ENCODE data around the gene PARD3B. TPM values are rescaled to one million over a fixed set of nuclear protein-coding genes. Genes with fewer than 3 reads are reported as not detected.

PARD3B gene
- total and polyA plus RNA-seq, 2 donors (not counting 1 experiment from before 2014, with no cell fraction given): 7.4 to 20.6 TPM

GRCh38 chr2:204849892-204850291 lies 304.6 kb downstream of the PARD3B start:
- no peaks in the 10 kb centered on the region for H3K36me3 ChIP-seq (ENCODE audit: control insufficient read depth, insufficient read depth, low read length)
- H3K4me1 ChIP-seq (ENCODE audit: control insufficient read depth, extremely low read depth, insufficient read depth, low read length): no peaks in the 10 kb centered on the region
- no peak overlapping the region for H2AFZ ChIP-seq (ENCODE audit: low read length)
- H3K79me2 ChIP-seq (ENCODE audit: control insufficient read depth, insufficient read depth, low read length): no peaks in the 10 kb centered on the region
- no peak overlapping the region for H3K9ac ChIP-seq (ENCODE audit: insufficient read depth, low read length)
- H3K4me2 ChIP-seq (ENCODE audit: extremely low read depth, insufficient read depth, low read length): no peak overlapping the region
- TF ChIP-seq EZH2 (IDR thresholded peaks at IDR 0.05; ENCODE audit: low read length, missing control alignments) (no peak), CTCF (conservative IDR thresholded peaks at IDR 0.05 in 1 of 2, IDR thresholded peaks at IDR 0.05 in 1 of 2; ENCODE audit: low read depth in 1 of 2, low read length in 2 of 2) (no peak)
- H3K4me3 ChIP-seq (replicated peaks in 1 of 4; ENCODE audit: control extremely low read depth in 1 of 4, insufficient read depth in 1 of 4, low read depth in 3 of 4, low read length in 4 of 4): no peak overlapping the region
- no peaks in the 10 kb centered on the region for H3K27me3 ChIP-seq (ENCODE audit: control insufficient read depth, insufficient read depth, low read length)
- no peaks in the 10 kb centered on the region for H4K20me1 ChIP-seq (ENCODE audit: control insufficient read depth, extremely low read depth, insufficient read depth, low read length)
- H3K9me3 ChIP-seq (ENCODE audit: control insufficient read depth, insufficient read depth, low read depth, low read length): no peaks in the 10 kb centered on the region
- no peak overlapping the region for H3K27ac ChIP-seq (ENCODE audit: insufficient read depth, low read length)
- DNase-seq (ENCODE audit: low read depth in 2 of 2): no peak

- Histone ChIP-seq H3K9ac (ENCODE audit: insufficient read depth, low read length) (no peak overlapping the region), H2AFZ (ENCODE audit: low read length) (no peak overlapping the region), H3K4me3 (replicated peaks in 1 of 4; ENCODE audit: control extremely low read depth in 1 of 4, insufficient read depth in 1 of 4, low read depth in 3 of 4, low read length in 4 of 4) (no peak overlapping the region), H3K27ac (ENCODE audit: insufficient read depth, low read length) (no peak overlapping the region), H4K20me1 (ENCODE audit: control insufficient read depth, extremely low read depth, insufficient read depth, low read length) (no peaks in the 10 kb centered on the region), H3K79me2 (ENCODE audit: control insufficient read depth, insufficient read depth, low read length) (no peaks in the 10 kb centered on the region), H3K4me1 (ENCODE audit: control insufficient read depth, extremely low read depth, insufficient read depth, low read length) (no peaks in the 10 kb centered on the region), H3K27me3 (ENCODE audit: control insufficient read depth, insufficient read depth, low read length) (no peaks in the 10 kb centered on the region), H3K9me3 (ENCODE audit: control insufficient read depth, insufficient read depth, low read depth, low read length) (no peaks in the 10 kb centered on the region), H3K36me3 (ENCODE audit: control insufficient read depth, insufficient read depth, low read length) (no peaks in the 10 kb centered on the region), H3K4me2 (ENCODE audit: extremely low read depth, insufficient read depth, low read length) (no peak overlapping the region)
- DNase-seq (ENCODE audit: low read depth in 2 of 2): no peak
- TF ChIP-seq EZH2 (IDR thresholded peaks at IDR 0.05; ENCODE audit: low read length, missing control alignments): no peak
- no peak for TF ChIP-seq CTCF (conservative IDR thresholded peaks at IDR 0.05 in 1 of 2, IDR thresholded peaks at IDR 0.05 in 1 of 2; ENCODE audit: low read depth in 1 of 2, low read length in 2 of 2)
Observed at GRCh38 chr2:204850581-204850980, 305.3 kb downstream of the PARD3B start.

DNA sequence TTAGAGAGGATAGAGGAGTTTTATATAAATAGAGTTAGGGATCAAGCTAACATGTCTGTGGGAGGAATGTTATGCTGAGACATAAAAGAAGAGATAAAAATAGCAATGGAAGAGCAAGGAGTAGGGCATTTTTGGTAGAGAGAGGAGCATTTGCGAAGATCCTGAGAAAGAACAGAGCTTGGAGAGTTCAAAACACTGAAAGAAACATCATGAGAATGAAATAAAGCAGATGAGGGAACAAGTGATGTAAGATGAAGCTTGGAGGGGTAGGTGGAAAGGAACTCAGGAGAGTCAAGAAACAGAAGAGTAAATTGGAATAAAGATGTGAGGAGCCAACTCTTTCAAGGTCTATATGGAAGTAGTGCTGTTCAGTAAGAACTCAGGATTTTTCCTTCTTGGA lies 308.6 kb downstream of the PARD3B start:
- H3K36me3 ChIP-seq (ENCODE audit: control insufficient read depth, insufficient read depth, low read length): no peaks in the 10 kb centered on the region
- no peak overlapping the region for H3K9ac ChIP-seq (ENCODE audit: insufficient read depth, low read length)
- no peak overlapping the region for H3K4me2 ChIP-seq (ENCODE audit: extremely low read depth, insufficient read depth, low read length)
- TF ChIP-seq EZH2 (IDR thresholded peaks at IDR 0.05; ENCODE audit: low read length, missing control alignments) (no peak), CTCF (conservative IDR thresholded peaks at IDR 0.05 in 1 of 2, IDR thresholded peaks at IDR 0.05 in 1 of 2; ENCODE audit: low read depth in 1 of 2, low read length in 2 of 2) (no peak)
- H3K27me3 ChIP-seq (ENCODE audit: control insufficient read depth, insufficient read depth, low read length): no peaks in the 10 kb centered on the region
- H3K4me1 ChIP-seq (ENCODE audit: control insufficient read depth, extremely low read depth, insufficient read depth, low read length): no peaks in the 10 kb centered on the region
- H4K20me1 ChIP-seq (ENCODE audit: control insufficient read depth, extremely low read depth, insufficient read depth, low read length): no peaks in the 10 kb centered on the region
- H3K27ac ChIP-seq (ENCODE audit: insufficient read depth, low read length): no peak overlapping the region
- no peaks in the 10 kb centered on the region for H3K79me2 ChIP-seq (ENCODE audit: control insufficient read depth, insufficient read depth, low read length)
- H3K4me3 ChIP-seq (replicated peaks in 1 of 4; ENCODE audit: control extremely low read depth in 1 of 4, insufficient read depth in 1 of 4, low read depth in 3 of 4, low read length in 4 of 4): no peak overlapping the region
- no peak for DNase-seq (ENCODE audit: low read depth in 2 of 2)
- no peak overlapping the region for H2AFZ ChIP-seq (ENCODE audit: low read length)
- H3K9me3 ChIP-seq (ENCODE audit: control insufficient read depth, insufficient read depth, low read depth, low read length): no peaks in the 10 kb centered on the region

All from fibroblast of lung (primary cell).